ENCODE results near the gene USH2A. TPM values are rescaled to one million over a fixed set of nuclear protein-coding genes. Genes with fewer than 3 reads are reported as not detected.

USH2A gene
- total RNA-seq, 1 donor from 2014 or later: not detected

GRCh38 chr1:215673943-215674342 is 749.3 kb downstream of the USH2A start:
- TF ChIP-seq CTCF (IDR thresholded peaks at IDR 0.05): no peak
- H3K4me1 Mint-ChIP-seq (ENCODE audit: unreplicated experiment): peaks cover 6% of the 10 kb centered on the region
- H3K27me3 Mint-ChIP-seq (ENCODE audit: unreplicated experiment): peaks cover 10% of the 10 kb centered on the region
- H3K36me3 Mint-ChIP-seq (ENCODE audit: unreplicated experiment): no peaks in the 10 kb centered on the region
- no peak overlapping the region for H3K4me3 Mint-ChIP-seq (ENCODE audit: unreplicated experiment)
- H3K9me3 Mint-ChIP-seq (ENCODE audit: unreplicated experiment): no peaks in the 10 kb centered on the region
- H3K27ac Mint-ChIP-seq (ENCODE audit: unreplicated experiment): no peak overlapping the region
- DNase-seq (ENCODE audit: extremely low spot score, unreplicated experiment): no peak

GRCh38 chr1:215672482-215672881 is 750.8 kb downstream of the USH2A start:
- H3K36me3 Mint-ChIP-seq (ENCODE audit: unreplicated experiment): no peaks in the 10 kb centered on the region
- no peak overlapping the region for H3K4me3 Mint-ChIP-seq (ENCODE audit: unreplicated experiment)
- DNase-seq (ENCODE audit: extremely low spot score, unreplicated experiment): no peak
- peaks cover 10% of the 10 kb centered on the region for H3K27me3 Mint-ChIP-seq (ENCODE audit: unreplicated experiment)
- peaks cover 6% of the 10 kb centered on the region for H3K4me1 Mint-ChIP-seq (ENCODE audit: unreplicated experiment)
- no peak overlapping the region for H3K27ac Mint-ChIP-seq (ENCODE audit: unreplicated experiment)
- TF ChIP-seq CTCF (IDR thresholded peaks at IDR 0.05): no peak
- no peaks in the 10 kb centered on the region for H3K9me3 Mint-ChIP-seq (ENCODE audit: unreplicated experiment)

- H3K9me3 Mint-ChIP-seq (ENCODE audit: unreplicated experiment): no peaks in the 10 kb centered on the region
- no peaks in the 10 kb centered on the region for H3K36me3 Mint-ChIP-seq (ENCODE audit: unreplicated experiment)
- no peak for TF ChIP-seq CTCF (IDR thresholded peaks at IDR 0.05)
- no peak for DNase-seq (ENCODE audit: extremely low spot score, unreplicated experiment)
- H3K4me1 Mint-ChIP-seq (ENCODE audit: unreplicated experiment): peaks cover 6% of the 10 kb centered on the region
- peaks cover 10% of the 10 kb centered on the region for H3K27me3 Mint-ChIP-seq (ENCODE audit: unreplicated experiment)
- H3K4me3 Mint-ChIP-seq (ENCODE audit: unreplicated experiment): no peak overlapping the region
- no peak overlapping the region for H3K27ac Mint-ChIP-seq (ENCODE audit: unreplicated experiment)
Observed at GRCh38 chr1:215669806-215670491, 753.3 kb downstream of the USH2A start.

GRCh38 chr1:215667761-215668160 is 755.5 kb downstream of the USH2A start:
- TF ChIP-seq CTCF (IDR thresholded peaks at IDR 0.05): no peak
- Mint-ChIP-seq H3K27ac (ENCODE audit: unreplicated experiment) (no peak overlapping the region), H3K4me1 (ENCODE audit: unreplicated experiment) (peaks cover 6% of the 10 kb centered on the region), H3K27me3 (ENCODE audit: unreplicated experiment) (peaks cover 5% of the 10 kb centered on the region), H3K36me3 (ENCODE audit: unreplicated experiment) (no peaks in the 10 kb centered on the region), H3K4me3 (ENCODE audit: unreplicated experiment) (no peak overlapping the region), H3K9me3 (ENCODE audit: unreplicated experiment) (no peaks in the 10 kb centered on the region)
- no peak for DNase-seq (ENCODE audit: extremely low spot score, unreplicated experiment)

GRCh38 chr1:215665215-215665614 is 758.0 kb downstream of the USH2A start:
- peaks cover 4% of the 10 kb centered on the region for H3K4me1 Mint-ChIP-seq (ENCODE audit: unreplicated experiment)
- H3K4me3 Mint-ChIP-seq (ENCODE audit: unreplicated experiment): no peak overlapping the region
- H3K9me3 Mint-ChIP-seq (ENCODE audit: unreplicated experiment): no peaks in the 10 kb centered on the region
- no peak overlapping the region for H3K27ac Mint-ChIP-seq (ENCODE audit: unreplicated experiment)
- DNase-seq (ENCODE audit: extremely low spot score, unreplicated experiment): no peak
- H3K36me3 Mint-ChIP-seq (ENCODE audit: unreplicated experiment): no peaks in the 10 kb centered on the region
- peaks cover 5% of the 10 kb centered on the region for H3K27me3 Mint-ChIP-seq (ENCODE audit: unreplicated experiment)
- TF ChIP-seq CTCF (IDR thresholded peaks at IDR 0.05): no peak
